ENCODE data around the gene SLC6A4.

DNA sequence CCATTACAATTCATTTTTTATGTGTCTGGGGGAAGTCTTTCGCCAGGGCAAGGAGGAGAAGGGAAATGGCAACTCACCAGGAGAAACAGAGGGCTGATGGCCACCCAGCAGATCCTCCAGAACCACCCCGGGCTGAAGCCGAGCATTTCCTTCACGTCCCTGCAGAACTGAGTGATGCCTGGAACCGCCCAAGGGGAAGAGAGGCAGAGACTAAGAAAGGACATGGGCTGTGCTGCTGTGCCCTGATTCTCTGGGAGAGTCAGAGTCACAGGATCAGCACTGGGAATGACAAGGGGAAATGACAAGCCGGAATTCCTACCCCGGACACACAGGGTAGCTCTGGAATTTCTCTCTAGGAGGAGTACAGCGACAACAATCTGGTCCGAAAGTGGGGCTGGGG lies 27.8 kb downstream of the SLC6A4 start:
- TF ChIP-seq SIN3A (IDR thresholded peaks at IDR 0.05; ENCODE audit: low read depth) (no peak), POLR2A (IDR thresholded peaks at IDR 0.05; ENCODE audit: borderline replicate concordance, extremely low read depth, insufficient read depth, insufficient read length) (no peak), EZH2 (IDR thresholded peaks at IDR 0.05) (no peak), EZH2phosphoT487 (IDR thresholded peaks at IDR 0.05; ENCODE audit: borderline replicate concordance) (no peak), ELF1 (IDR thresholded peaks at IDR 0.05; ENCODE audit: borderline replicate concordance, low read depth) (no peak), SRF (IDR thresholded peaks at IDR 0.05; ENCODE audit: low read depth) (no peak), POLR2AphosphoS5 (IDR thresholded peaks at IDR 0.05; ENCODE audit: low read depth, low read length) (no peak), YY1 (IDR thresholded peaks at IDR 0.05; ENCODE audit: extremely low read depth, insufficient replicate concordance, low read depth, low read length) (no peak)
- TF ChIP-seq, protein P1, sequence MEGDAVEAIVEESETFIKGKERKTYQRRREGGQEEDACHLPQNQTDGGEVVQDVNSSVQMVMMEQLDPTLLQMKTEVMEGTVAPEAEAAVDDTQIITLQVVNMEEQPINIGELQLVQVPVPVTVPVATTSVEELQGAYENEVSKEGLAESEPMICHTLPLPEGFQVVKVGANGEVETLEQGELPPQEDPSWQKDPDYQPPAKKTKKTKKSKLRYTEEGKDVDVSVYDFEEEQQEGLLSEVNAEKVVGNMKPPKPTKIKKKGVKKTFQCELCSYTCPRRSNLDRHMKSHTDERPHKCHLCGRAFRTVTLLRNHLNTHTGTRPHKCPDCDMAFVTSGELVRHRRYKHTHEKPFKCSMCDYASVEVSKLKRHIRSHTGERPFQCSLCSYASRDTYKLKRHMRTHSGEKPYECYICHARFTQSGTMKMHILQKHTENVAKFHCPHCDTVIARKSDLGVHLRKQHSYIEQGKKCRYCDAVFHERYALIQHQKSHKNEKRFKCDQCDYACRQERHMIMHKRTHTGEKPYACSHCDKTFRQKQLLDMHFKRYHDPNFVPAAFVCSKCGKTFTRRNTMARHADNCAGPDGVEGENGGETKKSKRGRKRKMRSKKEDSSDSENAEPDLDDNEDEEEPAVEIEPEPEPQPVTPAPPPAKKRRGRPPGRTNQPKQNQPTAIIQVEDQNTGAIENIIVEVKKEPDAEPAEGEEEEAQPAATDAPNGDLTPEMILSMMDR (IDR thresholded peaks at IDR 0.05 in 2 of 3, conservative IDR thresholded peaks at IDR 0.05 in 1 of 3; ENCODE audit: borderline replicate concordance in 1 of 3, insufficient read depth in 1 of 3, low read depth in 2 of 3, low read length in 2 of 3) = no peak
- TF ChIP-seq, protein P2, sequence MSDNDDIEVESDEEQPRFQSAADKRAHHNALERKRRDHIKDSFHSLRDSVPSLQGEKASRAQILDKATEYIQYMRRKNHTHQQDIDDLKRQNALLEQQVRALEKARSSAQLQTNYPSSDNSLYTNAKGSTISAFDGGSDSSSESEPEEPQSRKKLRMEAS (IDR thresholded peaks at IDR 0.05) = no peak
